GM21360 (cell line): Measurements from ENCODE around the gene ACAN.

Experiments used
- ATAC-seq: cut with Tn5 transposase; IDR thresholded peaks from one replicate; pipeline ENCODE4 v1.9.1; 2021; ENCODE audit warnings: mild to moderate bottlenecking, moderate library complexity; ENCODE audit not compliant: unreplicated experiment

Gene ACAN

DNA sequence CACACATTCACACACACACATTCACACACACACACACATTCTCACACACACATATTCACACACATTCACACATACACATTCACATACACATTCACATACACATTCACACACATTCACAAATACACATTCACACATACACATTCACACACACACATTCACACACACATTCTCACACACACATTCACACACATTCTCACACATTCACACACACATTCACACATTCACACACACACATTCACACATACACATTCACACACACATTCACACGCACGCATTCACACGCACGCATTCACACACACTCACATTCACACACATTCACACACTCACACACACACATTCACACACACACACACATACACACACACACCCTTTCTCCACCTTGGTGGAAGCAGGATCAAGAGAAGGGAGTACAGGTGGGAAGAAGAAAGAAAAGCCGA, 97.8 kb downstream of the ACAN start:
- no peak for ATAC-seq

DNA sequence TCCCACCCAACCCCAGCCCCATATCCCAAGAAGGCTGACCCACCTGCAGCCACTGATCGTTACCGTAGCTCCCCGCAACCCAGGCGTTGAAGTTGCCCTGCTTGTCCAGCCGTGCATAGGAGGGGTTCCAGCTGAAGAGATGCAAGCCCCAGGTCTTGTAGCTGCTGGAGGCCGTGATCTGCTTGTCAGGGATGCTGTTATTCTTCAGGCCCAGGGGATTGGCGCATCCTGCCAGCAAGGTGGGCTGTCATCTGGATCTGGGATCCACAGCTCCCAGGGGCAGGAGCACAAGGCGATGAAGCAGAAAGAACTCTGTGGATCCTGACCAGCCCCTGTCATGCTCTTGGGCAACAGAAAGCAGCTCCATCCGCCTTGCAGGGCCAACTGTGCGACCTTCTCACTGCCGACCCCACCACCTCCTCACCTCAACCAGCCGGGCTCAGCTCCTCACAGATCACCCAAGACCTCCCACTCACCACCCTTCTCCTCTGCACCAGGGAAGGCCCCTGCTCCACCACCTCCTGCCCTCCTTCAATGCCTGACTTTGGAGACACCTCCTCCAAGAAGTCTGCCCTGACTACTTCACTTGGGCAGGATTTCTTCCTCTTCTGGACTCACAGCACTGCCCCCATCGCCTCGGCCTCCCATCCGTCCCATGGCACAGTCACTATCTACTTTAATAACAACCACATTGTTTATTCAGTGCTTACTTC, 98.4 kb downstream of the ACAN start:
- ATAC-seq, result no peak

DNA sequence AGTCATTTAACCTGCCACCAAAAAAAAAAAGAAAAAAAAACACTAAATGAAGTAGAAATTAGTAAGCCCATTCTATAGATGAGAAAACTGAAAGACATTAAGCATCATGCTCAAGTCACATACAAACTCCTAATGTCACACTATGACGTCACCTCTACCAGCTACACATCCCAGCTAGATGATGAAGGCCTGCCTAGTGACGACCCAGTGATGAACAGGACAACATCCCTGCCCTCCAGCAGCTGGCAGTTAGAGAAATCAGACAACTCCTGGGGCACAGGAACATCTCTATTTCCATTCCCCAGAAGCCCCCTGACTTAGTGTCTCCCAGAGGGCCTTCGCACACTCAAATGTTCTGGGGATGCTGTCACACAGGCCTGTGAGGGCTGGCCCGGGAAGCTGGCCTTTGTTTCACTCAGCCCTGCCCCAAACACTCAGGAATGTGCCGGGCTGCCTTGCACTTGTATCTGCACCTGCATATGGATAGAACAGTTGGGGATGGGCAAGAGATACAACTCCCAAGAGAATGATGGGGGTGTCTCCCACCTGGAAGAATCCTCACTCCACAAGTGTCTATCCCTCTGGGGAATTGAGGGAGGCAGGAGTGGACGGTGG, 99.1 kb downstream of the ACAN start:
- no peak for ATAC-seq

- ATAC-seq, result no peak
Measured at GRCh38 chr15:88902846-88903245, 99.6 kb downstream of the ACAN start.

- ATAC-seq, result no peak
Measured at GRCh38 chr15:88904257-88904623, 101.0 kb downstream of the ACAN start.

DNA sequence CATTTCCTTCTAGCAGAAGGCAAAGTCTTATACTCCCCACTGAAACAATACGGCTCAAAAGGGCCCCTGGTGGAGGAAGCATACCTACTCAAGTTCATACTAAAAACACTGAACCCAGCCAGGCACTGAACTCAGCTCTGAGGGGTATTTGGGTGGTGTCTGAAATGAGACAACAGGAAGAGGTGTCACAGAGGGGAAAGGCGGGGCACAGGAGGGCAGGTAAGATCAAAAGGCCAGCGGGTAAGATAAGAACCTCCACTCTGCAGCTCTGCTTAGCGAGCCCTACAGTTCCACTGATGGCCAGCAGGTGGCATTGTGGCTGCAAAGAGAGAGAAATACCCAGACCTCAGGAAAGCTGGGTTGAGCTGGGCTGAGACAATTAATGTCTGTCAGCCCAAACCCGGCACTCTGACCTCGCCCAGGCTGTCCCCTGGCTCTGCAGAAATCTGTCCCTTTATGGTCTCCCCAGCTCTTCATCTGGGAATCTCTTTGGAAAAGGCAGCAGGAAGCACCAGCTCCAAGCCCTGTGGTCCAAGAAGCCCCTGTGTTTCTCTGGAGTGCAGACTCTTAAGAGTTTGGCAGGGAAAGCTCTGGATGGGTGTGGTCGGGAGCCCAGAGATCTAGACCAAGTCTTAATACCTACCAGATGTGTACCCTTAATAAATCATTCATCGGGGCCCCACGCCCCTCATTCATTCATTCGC, 101.5 kb downstream of the ACAN start:
- peak; percentile 71 for ATAC-seq

- no peak for ATAC-seq
Measured at GRCh38 chr15:88905576-88905975, 102.3 kb downstream of the ACAN start.

- ATAC-seq, result no peak
Measured at GRCh38 chr15:88906130-88906529, 102.9 kb downstream of the ACAN start.

GRCh38 chr15:88906551-88906950, 103.3 kb downstream of the ACAN start:
- ATAC-seq, result no peak

DNA sequence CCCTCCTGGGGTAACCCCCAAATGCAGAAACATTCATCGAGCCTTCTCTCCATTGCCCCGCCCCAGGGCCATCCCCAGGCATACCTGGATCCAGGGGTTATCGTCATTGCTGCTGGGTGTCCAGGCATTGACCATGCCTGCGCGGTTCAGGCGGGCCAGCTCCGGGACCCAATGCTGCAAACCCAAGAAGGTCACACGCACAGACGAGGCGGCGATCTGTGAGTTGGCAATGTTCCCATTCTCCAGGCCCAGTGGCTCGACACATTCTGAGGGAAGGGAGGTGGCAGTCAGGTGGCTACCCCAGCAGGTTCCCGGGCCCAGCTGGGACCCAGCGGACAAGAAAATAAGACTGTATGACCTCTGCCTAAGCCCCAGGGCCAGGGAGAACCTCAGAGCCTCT, 103.9 kb downstream of the ACAN start:
- ATAC-seq, result no peak

- ATAC-seq, result no peak
Measured at GRCh38 chr15:88908123-88908522, 104.9 kb downstream of the ACAN start.

- no peak for ATAC-seq
Measured at GRCh38 chr15:88908697-88909621, 105.7 kb downstream of the ACAN start.

- no peak for ATAC-seq
Measured at GRCh38 chr15:88909956-88910831, 107.0 kb downstream of the ACAN start.

DNA sequence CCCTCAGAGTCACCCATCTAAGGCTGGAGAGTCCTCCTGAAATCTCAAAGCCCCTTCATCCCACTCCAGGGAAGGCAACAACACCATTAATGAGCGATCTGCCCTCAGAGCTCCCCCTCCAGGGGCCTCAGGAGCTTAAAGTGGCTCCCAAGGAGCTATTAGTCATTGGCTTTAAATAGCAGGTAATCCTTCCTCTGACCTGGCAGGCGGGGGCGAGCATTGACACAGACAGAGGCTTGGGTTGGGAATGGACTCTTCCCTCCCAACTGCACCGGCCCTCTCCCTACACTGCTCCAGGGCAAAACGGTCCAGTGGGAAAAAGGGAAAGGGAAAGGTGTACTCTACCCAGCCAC, 108.5 kb downstream of the ACAN start:
- ATAC-seq, result no peak

GRCh38 chr15:88912500-88912921, 109.3 kb downstream of the ACAN start:
- no peak for ATAC-seq

- peak; percentile 78 for ATAC-seq
Measured at GRCh38 chr15:88913017-88913849, 110.0 kb downstream of the ACAN start, which contains the start of gene MFGE8. TSS of gene MFGE8 (minus strand) at chr15:88913379. CDS start at chr15:88913319, 60 bp downstream.

GRCh38 chr15:88913850-88914169, 110.6 kb downstream of the ACAN start:
- ATAC-seq, result no peak

GRCh38 chr15:88915354-88915753, 112.1 kb downstream of the ACAN start:
- no peak for ATAC-seq

DNA sequence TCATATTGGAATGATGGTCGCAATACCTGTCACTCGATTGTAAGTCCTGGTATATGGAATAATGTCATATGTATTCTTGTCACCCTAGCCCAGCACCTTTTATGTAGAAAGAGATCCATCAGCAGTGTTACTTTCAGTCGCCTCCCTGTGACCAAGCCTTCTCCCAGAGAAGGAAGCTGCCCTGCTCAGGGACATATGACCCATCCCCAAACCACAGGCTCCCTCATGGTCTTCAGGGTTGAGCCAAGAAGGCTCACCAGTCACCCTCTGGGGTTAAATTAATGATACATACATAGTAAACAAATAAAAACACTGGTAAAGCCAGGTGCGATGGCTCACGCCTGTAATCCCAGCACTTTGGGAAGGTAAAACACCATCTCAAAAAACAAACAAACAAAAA, 114.5 kb downstream of the ACAN start:
- no peak for ATAC-seq
